Measurements from ENCODE around the gene PRR33. TPM values are rescaled to one million over a fixed set of nuclear protein-coding genes. Genes with fewer than 3 reads are reported as not detected.

Gene PRR33
- total and polyA plus RNA-seq, 2 donors (not counting 1 experiment from before 2014, with no cell fraction given), result not detected

DNA sequence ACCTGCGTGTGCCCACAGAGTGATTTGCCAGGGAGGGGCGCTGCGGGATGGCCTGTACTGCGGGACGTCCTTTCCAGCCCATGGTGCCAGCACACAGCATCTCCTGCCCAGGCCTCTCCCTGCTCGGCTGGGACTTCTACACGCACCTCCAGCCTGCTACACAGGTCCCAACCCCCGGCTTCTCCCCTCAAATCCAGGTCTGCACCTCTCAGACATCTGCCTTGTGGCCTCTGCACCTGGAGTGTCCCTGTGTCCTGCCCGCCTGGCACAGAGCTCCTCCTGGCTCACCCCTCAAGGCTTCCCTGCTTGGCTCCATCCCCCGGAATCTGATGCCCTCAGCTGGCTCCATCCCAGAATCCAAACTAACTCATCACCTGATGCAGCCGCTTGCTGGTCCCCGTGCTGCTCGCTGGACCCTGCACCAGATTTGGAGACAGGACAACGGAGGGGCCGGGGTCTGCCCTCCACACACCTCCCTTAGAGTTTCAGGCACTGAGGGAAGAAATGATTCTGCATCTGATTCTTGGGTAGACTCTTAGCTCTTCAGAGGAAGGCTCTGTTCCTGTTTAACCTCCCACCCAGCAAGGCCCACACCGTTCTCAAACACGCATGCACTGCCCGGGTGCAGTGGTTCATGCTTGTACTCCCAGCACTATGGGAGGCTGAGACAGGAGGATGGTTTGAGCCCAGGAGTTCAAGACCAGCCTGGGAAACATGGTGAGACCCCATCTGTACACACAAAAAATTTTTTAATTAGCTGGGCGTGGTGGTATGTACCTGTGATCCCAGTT is 42.9 kb downstream of the PRR33 start:
- H3K27me3 ChIP-seq (ENCODE audit: control insufficient read depth, insufficient read depth, low read length), result no peaks in the 10 kb centered on the region
- no peaks in the 10 kb centered on the region for H4K20me1 ChIP-seq (ENCODE audit: control insufficient read depth, extremely low read depth, insufficient read depth, low read length)
- no peak overlapping the region for H3K4me3 ChIP-seq (replicated peaks in 1 of 4; ENCODE audit: control extremely low read depth in 1 of 4, insufficient read depth in 1 of 4, low read depth in 3 of 4, low read length in 4 of 4)
- H3K27ac ChIP-seq (ENCODE audit: insufficient read depth, low read length), result no peak overlapping the region
- H2AFZ ChIP-seq (ENCODE audit: low read length), result no peak overlapping the region
- no peaks in the 10 kb centered on the region for H3K4me1 ChIP-seq (ENCODE audit: control insufficient read depth, extremely low read depth, insufficient read depth, low read length)
- H3K79me2 ChIP-seq (ENCODE audit: control insufficient read depth, insufficient read depth, low read length), result no peaks in the 10 kb centered on the region
- TF ChIP-seq EZH2 (IDR thresholded peaks at IDR 0.05; ENCODE audit: low read length, missing control alignments), result no peak
- TF ChIP-seq, protein P1, sequence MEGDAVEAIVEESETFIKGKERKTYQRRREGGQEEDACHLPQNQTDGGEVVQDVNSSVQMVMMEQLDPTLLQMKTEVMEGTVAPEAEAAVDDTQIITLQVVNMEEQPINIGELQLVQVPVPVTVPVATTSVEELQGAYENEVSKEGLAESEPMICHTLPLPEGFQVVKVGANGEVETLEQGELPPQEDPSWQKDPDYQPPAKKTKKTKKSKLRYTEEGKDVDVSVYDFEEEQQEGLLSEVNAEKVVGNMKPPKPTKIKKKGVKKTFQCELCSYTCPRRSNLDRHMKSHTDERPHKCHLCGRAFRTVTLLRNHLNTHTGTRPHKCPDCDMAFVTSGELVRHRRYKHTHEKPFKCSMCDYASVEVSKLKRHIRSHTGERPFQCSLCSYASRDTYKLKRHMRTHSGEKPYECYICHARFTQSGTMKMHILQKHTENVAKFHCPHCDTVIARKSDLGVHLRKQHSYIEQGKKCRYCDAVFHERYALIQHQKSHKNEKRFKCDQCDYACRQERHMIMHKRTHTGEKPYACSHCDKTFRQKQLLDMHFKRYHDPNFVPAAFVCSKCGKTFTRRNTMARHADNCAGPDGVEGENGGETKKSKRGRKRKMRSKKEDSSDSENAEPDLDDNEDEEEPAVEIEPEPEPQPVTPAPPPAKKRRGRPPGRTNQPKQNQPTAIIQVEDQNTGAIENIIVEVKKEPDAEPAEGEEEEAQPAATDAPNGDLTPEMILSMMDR (conservative IDR thresholded peaks at IDR 0.05 in 1 of 2, IDR thresholded peaks at IDR 0.05 in 1 of 2; ENCODE audit: low read depth in 1 of 2, low read length in 2 of 2), result no peak
- H3K9ac ChIP-seq (ENCODE audit: insufficient read depth, low read length), result no peak overlapping the region
- DNase-seq (ENCODE audit: low read depth in 2 of 2), result no peak
- no peaks in the 10 kb centered on the region for H3K36me3 ChIP-seq (ENCODE audit: control insufficient read depth, insufficient read depth, low read length)
- H3K4me2 ChIP-seq (ENCODE audit: extremely low read depth, insufficient read depth, low read length), result no peak overlapping the region
- H3K9me3 ChIP-seq (ENCODE audit: control insufficient read depth, insufficient read depth, low read depth, low read length), result no peaks in the 10 kb centered on the region

DNA sequence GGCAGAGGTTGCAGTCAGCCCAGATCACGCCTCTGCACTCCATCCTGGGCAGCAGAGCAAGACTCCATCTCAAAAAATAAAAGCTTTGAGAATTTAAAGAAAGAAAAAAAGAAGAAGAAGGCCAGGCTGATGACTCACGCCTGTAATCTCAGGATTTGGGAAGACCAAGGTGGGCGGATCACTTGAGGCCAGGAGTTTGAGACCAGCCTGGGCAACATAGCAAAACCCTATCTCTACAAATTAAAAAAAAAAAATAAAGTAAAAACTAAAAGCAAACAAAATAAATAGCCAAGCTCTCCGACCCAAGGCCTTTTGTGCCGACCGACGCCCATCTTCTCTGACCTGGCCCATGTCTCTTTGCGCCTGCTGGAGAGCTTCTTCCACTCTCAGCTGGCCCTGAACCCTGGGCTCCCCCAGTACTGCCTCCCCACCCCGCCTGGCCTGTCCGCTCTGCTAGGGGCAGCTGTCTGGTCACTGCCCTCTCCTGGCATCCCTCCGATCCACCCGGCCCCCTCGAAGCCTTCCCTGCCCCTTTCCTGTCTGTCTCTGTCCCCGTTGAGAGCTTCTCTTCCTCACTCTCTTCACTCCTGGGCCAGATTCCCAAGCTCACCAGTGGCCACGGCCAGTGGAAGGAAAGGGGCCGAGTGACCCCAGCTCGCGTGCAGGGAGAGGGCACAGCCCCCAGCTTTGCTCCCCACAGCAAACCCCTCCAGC is 43.6 kb downstream of the PRR33 start:
- no peak overlapping the region for H3K9ac ChIP-seq (ENCODE audit: insufficient read depth, low read length)
- no peak for DNase-seq (ENCODE audit: low read depth in 2 of 2)
- H3K4me1 ChIP-seq (ENCODE audit: control insufficient read depth, extremely low read depth, insufficient read depth, low read length), result no peaks in the 10 kb centered on the region
- no peak overlapping the region for H2AFZ ChIP-seq (ENCODE audit: low read length)
- H3K36me3 ChIP-seq (ENCODE audit: control insufficient read depth, insufficient read depth, low read length), result no peaks in the 10 kb centered on the region
- TF ChIP-seq, protein P1 (conservative IDR thresholded peaks at IDR 0.05 in 1 of 2, IDR thresholded peaks at IDR 0.05 in 1 of 2; ENCODE audit: low read depth in 1 of 2, low read length in 2 of 2), result no peak
- TF ChIP-seq EZH2 (IDR thresholded peaks at IDR 0.05; ENCODE audit: low read length, missing control alignments), result no peak
- no peaks in the 10 kb centered on the region for H3K9me3 ChIP-seq (ENCODE audit: control insufficient read depth, insufficient read depth, low read depth, low read length)
- H3K27me3 ChIP-seq (ENCODE audit: control insufficient read depth, insufficient read depth, low read length), result no peaks in the 10 kb centered on the region
- H3K4me3 ChIP-seq (replicated peaks in 1 of 4; ENCODE audit: control extremely low read depth in 1 of 4, insufficient read depth in 1 of 4, low read depth in 3 of 4, low read length in 4 of 4), result no peak overlapping the region
- H3K27ac ChIP-seq (ENCODE audit: insufficient read depth, low read length), result no peak overlapping the region
- H3K79me2 ChIP-seq (ENCODE audit: control insufficient read depth, insufficient read depth, low read length), result no peaks in the 10 kb centered on the region
- no peak overlapping the region for H3K4me2 ChIP-seq (ENCODE audit: extremely low read depth, insufficient read depth, low read length)
- H4K20me1 ChIP-seq (ENCODE audit: control insufficient read depth, extremely low read depth, insufficient read depth, low read length), result no peaks in the 10 kb centered on the region

DNA sequence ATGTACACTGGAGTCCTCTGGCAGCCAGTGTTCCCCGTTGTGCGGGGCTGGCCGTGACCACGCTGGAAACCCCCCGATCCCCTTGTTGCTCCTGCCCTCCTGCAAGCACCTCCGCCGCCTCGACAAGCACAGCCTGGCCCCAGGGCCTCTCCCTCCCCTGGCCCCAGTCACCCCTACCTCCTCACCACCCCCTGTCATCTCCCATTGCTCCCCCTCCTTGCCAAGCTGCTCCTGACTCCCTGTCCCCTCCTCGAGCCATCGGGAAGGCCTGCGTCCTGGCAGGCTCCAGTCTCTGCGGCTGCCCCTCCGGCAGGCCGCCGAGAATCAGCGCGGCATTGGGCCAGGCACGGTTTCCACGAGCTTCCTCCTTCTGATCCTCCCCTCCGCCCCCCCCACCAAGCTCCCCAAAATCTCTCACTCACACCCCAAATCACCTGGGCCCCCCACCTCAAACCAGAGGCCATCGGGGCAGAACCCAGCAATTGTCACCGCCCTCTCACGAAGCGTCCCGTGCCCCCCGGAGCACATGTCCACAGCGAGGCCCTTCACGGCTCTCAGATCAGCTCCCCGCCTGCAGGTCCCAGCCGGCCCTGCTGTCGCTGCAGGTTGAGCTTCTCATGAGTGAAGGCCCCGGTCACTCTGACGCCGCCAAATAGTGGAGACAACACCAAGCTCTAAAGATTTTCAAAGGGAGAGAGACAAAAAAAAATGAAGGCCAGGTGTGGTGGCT is 44.5 kb downstream of the PRR33 start:
- H3K36me3 ChIP-seq (ENCODE audit: control insufficient read depth, insufficient read depth, low read length), result no peaks in the 10 kb centered on the region
- H3K27ac ChIP-seq (ENCODE audit: insufficient read depth, low read length), result no peak overlapping the region
- no peaks in the 10 kb centered on the region for H3K79me2 ChIP-seq (ENCODE audit: control insufficient read depth, insufficient read depth, low read length)
- H4K20me1 ChIP-seq (ENCODE audit: control insufficient read depth, extremely low read depth, insufficient read depth, low read length), result no peaks in the 10 kb centered on the region
- no peaks in the 10 kb centered on the region for H3K9me3 ChIP-seq (ENCODE audit: control insufficient read depth, insufficient read depth, low read depth, low read length)
- H3K4me1 ChIP-seq (ENCODE audit: control insufficient read depth, extremely low read depth, insufficient read depth, low read length), result no peaks in the 10 kb centered on the region
- TF ChIP-seq, protein P1 (conservative IDR thresholded peaks at IDR 0.05 in 1 of 2, IDR thresholded peaks at IDR 0.05 in 1 of 2; ENCODE audit: low read depth in 1 of 2, low read length in 2 of 2), result no peak
- H3K4me2 ChIP-seq (ENCODE audit: extremely low read depth, insufficient read depth, low read length), result no peak overlapping the region
- DNase-seq (ENCODE audit: low read depth in 2 of 2), result no peak
- H3K9ac ChIP-seq (ENCODE audit: insufficient read depth, low read length), result no peak overlapping the region
- H2AFZ ChIP-seq (ENCODE audit: low read length), result no peak overlapping the region
- H3K27me3 ChIP-seq (ENCODE audit: control insufficient read depth, insufficient read depth, low read length), result no peaks in the 10 kb centered on the region
- no peak overlapping the region for H3K4me3 ChIP-seq (replicated peaks in 1 of 4; ENCODE audit: control extremely low read depth in 1 of 4, insufficient read depth in 1 of 4, low read depth in 3 of 4, low read length in 4 of 4)

Data from fibroblast of lung (primary cell).